ENCODE measurements around the gene NCF2.

NCF2 gene

DNA sequence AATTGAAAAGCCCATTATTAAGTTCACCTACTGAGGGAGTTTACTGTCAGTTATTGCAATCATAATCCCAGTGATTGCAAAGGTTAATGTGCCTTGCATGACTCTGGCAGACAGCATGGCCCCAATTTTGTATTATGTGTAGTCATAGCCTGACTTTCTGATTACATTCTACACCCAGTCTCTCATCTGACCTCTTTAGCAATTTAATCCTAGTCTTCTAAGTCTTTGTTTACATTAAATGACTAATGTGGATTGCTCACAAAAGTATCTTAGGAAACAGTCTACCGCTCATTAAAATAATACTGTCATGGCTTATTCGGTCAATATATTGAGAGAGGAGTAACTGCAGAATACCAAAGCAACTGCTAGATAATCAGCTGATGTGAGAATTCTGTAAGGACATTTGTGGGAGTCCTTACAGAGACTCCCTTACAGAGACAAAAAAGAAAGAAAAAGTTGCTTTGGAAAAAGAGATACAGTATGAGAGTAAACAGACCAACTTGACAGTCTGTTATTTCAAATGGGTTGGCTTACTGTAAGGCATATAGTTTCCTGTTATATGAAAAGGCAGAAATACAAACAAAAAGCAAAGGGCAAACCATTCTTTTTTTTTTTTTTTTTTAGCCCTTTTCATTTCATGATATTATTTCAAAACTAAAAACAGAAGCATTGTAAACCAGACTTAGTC lies 75.1 kb downstream of the NCF2 start:
- no peak overlapping the region for H3K27ac ChIP-seq (ENCODE audit: low read depth, low read length)
- H3K4me1 ChIP-seq (ENCODE audit: insufficient read depth, low read length): peaks cover 14% of the 10 kb centered on the region
- no peaks in the 10 kb centered on the region for H3K9me3 ChIP-seq (ENCODE audit: low read length)

DNA sequence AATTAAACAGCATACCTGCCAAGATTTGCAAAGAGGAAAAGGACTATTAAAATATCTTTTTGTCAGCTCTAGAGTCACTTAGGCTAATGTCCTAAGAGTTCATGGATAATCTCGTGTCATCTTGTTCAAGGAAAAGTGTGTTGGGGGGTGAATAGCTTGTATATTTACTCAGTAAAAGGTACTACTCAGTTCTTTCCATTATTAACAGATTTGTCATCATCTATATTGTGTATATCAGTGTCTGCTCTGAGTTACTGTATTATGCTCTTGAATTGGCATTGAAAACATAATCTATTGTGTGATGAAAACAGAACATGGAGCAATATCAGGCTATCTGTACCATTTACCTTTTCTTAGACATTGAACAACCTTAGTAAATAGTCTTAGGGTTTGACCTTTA lies 76.0 kb downstream of the NCF2 start:
- H3K27me3 ChIP-seq (ENCODE audit: control insufficient read depth in 1 of 2, insufficient read depth in 2 of 2, low read length in 2 of 2): no peaks in the 10 kb centered on the region
- no peak overlapping the region for H3K4me3 ChIP-seq (ENCODE audit: low read depth in 1 of 2, low read length in 2 of 2)
- H3K27ac ChIP-seq (ENCODE audit: low read depth, low read length): no peak overlapping the region
- H3K9ac ChIP-seq (ENCODE audit: low read length): no peak overlapping the region
- peaks cover 14% of the 10 kb centered on the region for H3K4me1 ChIP-seq (ENCODE audit: insufficient read depth, low read length)
- H3K9me3 ChIP-seq (ENCODE audit: low read length): no peaks in the 10 kb centered on the region
- peaks cover 10% of the 10 kb centered on the region for H3K36me3 ChIP-seq (ENCODE audit: insufficient read depth, low read length)

More for the DNA sequence above, 75.1 kb downstream of the NCF2 start:
- Histone ChIP-seq H3K36me3 (ENCODE audit: insufficient read depth, low read length) (peaks cover 10% of the 10 kb centered on the region), H3K9ac (ENCODE audit: low read length) (no peak overlapping the region), H3K4me3 (ENCODE audit: low read depth in 1 of 2, low read length in 2 of 2) (no peak overlapping the region), H3K27me3 (ENCODE audit: control insufficient read depth in 1 of 2, insufficient read depth in 2 of 2, low read length in 2 of 2) (no peaks in the 10 kb centered on the region)

DNA sequence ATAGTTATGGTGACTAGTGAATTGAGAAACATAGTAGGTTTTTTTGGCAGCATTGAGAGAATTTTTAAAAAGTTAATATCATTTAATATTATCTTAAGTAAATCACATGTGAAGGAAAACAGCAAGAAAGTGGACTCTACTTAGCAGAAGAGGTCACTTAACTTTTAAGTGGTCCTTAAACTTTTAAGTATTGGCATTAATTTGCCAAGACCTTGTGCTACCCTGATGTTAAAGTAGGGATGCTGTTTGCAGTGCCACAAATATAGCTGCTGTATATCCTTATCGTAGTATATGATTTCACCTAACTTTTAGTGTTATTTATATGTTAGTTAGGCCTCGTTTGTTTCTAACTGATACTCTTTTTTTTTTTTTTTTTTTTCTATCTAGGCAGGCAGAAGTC lies 77.8 kb downstream of the NCF2 start:
- H3K36me3 ChIP-seq (ENCODE audit: insufficient read depth, low read length): peaks cover under 1% of the 10 kb centered on the region

DNA sequence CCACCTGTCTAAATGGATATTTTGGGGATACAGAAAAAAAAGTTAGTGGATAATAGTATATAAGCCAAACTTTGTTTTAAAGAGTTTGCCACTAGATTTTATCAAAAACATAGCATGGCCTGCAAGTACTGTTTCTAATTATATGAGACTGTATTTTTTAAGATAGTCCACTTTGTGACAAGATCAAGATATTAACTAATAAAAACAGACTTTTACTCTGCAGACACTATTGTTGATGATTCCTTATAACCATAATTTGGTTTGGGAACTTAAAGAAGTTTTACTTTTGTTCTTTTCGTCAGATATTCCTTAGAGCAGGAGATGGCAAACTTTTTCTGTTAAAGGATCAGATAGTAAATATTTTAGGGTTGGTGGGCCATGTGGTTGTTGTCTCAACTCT lies 81.6 kb downstream of the NCF2 start:
- Histone ChIP-seq H3K27me3 (ENCODE audit: control insufficient read depth in 1 of 2, insufficient read depth in 2 of 2, low read length in 2 of 2) (no peaks in the 10 kb centered on the region), H3K4me3 (ENCODE audit: low read depth in 1 of 2, low read length in 2 of 2) (no peak overlapping the region), H3K4me1 (ENCODE audit: insufficient read depth, low read length) (no peaks in the 10 kb centered on the region), H3K9ac (ENCODE audit: low read length) (no peak overlapping the region), H3K9me3 (ENCODE audit: low read length) (no peaks in the 10 kb centered on the region), H3K27ac (ENCODE audit: low read depth, low read length) (no peak overlapping the region), H3K36me3 (ENCODE audit: insufficient read depth, low read length) (no peaks in the 10 kb centered on the region)

More for the DNA sequence above, 77.8 kb downstream of the NCF2 start:
- peaks cover 14% of the 10 kb centered on the region for H3K4me1 ChIP-seq (ENCODE audit: insufficient read depth, low read length)
- no peak overlapping the region for H3K4me3 ChIP-seq (ENCODE audit: low read depth in 1 of 2, low read length in 2 of 2)
- no peaks in the 10 kb centered on the region for H3K27me3 ChIP-seq (ENCODE audit: control insufficient read depth in 1 of 2, insufficient read depth in 2 of 2, low read length in 2 of 2)
- H3K27ac ChIP-seq (ENCODE audit: low read depth, low read length): no peak overlapping the region
- no peaks in the 10 kb centered on the region for H3K9me3 ChIP-seq (ENCODE audit: low read length)
- H3K9ac ChIP-seq (ENCODE audit: low read length): no peak overlapping the region

DNA sequence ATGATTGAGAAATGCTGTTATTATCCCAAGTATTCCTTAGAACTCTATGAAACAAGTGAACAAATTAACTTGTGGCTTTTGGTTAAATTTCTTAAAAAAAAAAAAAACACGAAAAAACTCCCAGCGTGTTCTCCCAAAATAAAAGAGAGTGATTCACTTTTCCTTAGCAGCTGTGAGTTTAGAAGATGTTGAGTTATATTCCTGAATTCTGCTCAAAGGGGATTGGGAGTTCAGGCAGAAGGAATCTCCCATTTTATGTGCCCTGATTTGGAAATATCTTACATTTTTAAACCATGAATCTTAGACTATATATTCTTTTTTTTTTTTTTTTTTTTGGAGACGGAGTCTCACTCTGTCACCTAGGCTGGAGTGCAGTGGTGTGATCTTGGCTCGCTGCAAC lies 83.7 kb downstream of the NCF2 start:
- Histone ChIP-seq H3K27ac (ENCODE audit: low read depth, low read length) (no peak overlapping the region), H3K4me1 (ENCODE audit: insufficient read depth, low read length) (peaks cover 7% of the 10 kb centered on the region), H3K9me3 (ENCODE audit: low read length) (no peaks in the 10 kb centered on the region), H3K36me3 (ENCODE audit: insufficient read depth, low read length) (no peaks in the 10 kb centered on the region), H3K27me3 (ENCODE audit: control insufficient read depth in 1 of 2, insufficient read depth in 2 of 2, low read length in 2 of 2) (no peaks in the 10 kb centered on the region), H3K9ac (ENCODE audit: low read length) (no peak overlapping the region), H3K4me3 (ENCODE audit: low read depth in 1 of 2, low read length in 2 of 2) (no peak overlapping the region)
